ENCODE results near the gene TMUB2.
"Not testable (repeated sequence)": the region's sequence is repeated elsewhere in the genome, so short reads cannot be mapped to it uniquely, and the experiment has no call there.

Gene TMUB2

GRCh38 chr17:44218344-44219107 is 31.8 kb downstream of the TMUB2 start:
- DNase-seq, result peak in 57 of 58 donors; percentile 25 to 91 (median 81)

GRCh38 chr17:44219108-44219615 is 32.4 kb downstream of the TMUB2 start:
- peak in 30 of 58 donors; percentile 43 to 81 (median 65) for DNase-seq

GRCh38 chr17:44219616-44220212 is 32.9 kb downstream of the TMUB2 start, which contains the start of gene UBTF:
Gene UBTF, minus strand, starts transcription at chr17:44219675. Its CDS starts 1,446 bp downstream, at chr17:44218229.
- peak in 51 of 58 donors; percentile 36 to 86 (median 71) for DNase-seq

- peak in 37 of 58 donors; percentile 30 to 73 (median 59) for DNase-seq
These were observed 33.7 kb downstream of the TMUB2 start for GRCh38 chr17:44220213-44221083.

GRCh38 chr17:44221084-44221861 is 34.5 kb downstream of the TMUB2 start:
- DNase-seq, result peak in 56 of 58 donors; percentile 15 to 88 (median 70)

GRCh38 chr17:44221862-44222111 is 35.0 kb downstream of the TMUB2 start:
- peak in 6 of 58 donors; percentile 55 to 77 (median 64) for DNase-seq

GRCh38 chr17:44222112-44222869 is 35.5 kb downstream of the TMUB2 start:
- peak; percentile 40 to 93 (median 81) for DNase-seq

GRCh38 chr17:44223541-44224071 is 36.8 kb downstream of the TMUB2 start:
- DNase-seq, result peak in 21 of 58 donors; percentile 7 to 70 (median 20)

- no peak for DNase-seq
These were observed 42.3 kb downstream of the TMUB2 start for GRCh38 chr17:44229090-44229489.

GRCh38 chr17:44230140-44230539 is 43.4 kb downstream of the TMUB2 start:
- DNase-seq, result no peak

GRCh38 chr17:44232061-44232460 is 45.3 kb downstream of the TMUB2 start:
- no peak for DNase-seq

- peak in 3 of 58 donors; percentile 7 to 17 (median 8) for DNase-seq
These were observed 46.8 kb downstream of the TMUB2 start for GRCh38 chr17:44233582-44233981.

- DNase-seq, result no peak
These were observed 48.8 kb downstream of the TMUB2 start for GRCh38 chr17:44235583-44235936.

GRCh38 chr17:44236444-44236991 is 49.7 kb downstream of the TMUB2 start:
- no peak for DNase-seq

- DNase-seq, result not testable (repeated sequence)
These were observed 51.1 kb downstream of the TMUB2 start for GRCh38 chr17:44237886-44238285.

- DNase-seq, result peak in 2 of 58 donors; percentile 1
These were observed 54.4 kb downstream of the TMUB2 start for GRCh38 chr17:44241106-44241624.

Measured in anterior cingulate cortex (tissue), 58 donors.